ENCODE data around the gene IPO4. TPM values are rescaled to one million over a fixed set of nuclear protein-coding genes. Genes with fewer than 3 reads are reported as not detected.

The IPO4 gene
- total and polyA plus RNA-seq, 9 of the 15 experiments (the other 6 are each of a cell fraction or from before 2014, with no cell fraction given), result 7.3 to 122 (median 31.8) TPM

GRCh38 chr14:24145690-24146452 is 42.7 kb downstream of the IPO4 start:
- Histone ChIP-seq H3K9me3 (replicated peaks; ENCODE audit: control insufficient read depth, insufficient read depth, low read depth, low read length) (no peaks in the 10 kb centered on the region), H3K79me2 (ENCODE audit: control insufficient read depth, insufficient read depth, low read length) (peaks cover 44% of the 10 kb centered on the region), H3K4me1 (replicated peaks in 1 of 2; ENCODE audit: control insufficient read depth in 2 of 2, insufficient read depth in 2 of 2, low read length in 2 of 2) (peaks cover 33 to 51% of the 10 kb centered on the region in 2 experiments; a peak in 4 of 5 replicates), H3K27me3 (ENCODE audit: control insufficient read depth in 2 of 2, insufficient read depth in 2 of 2, low read length in 2 of 2) (no peaks in the 10 kb centered on the region), H2AFZ (ENCODE audit: low read depth, low read length) (peak overlapping the region; percentile 63), H3K4me2 (ENCODE audit: insufficient read depth, low read length) (peak overlapping the region; percentile 98), H4K20me1 (replicated peaks; ENCODE audit: control insufficient read depth, insufficient read depth, low read length) (no peaks in the 10 kb centered on the region), H3K9me1 (ENCODE audit: control insufficient read depth, insufficient read depth, low read length) (peaks cover 5% of the 10 kb centered on the region), H3K4me3 (peak overlapping the region; percentile 98), H3K27ac (ENCODE audit: extremely low read depth, low read depth, low read length) (peak overlapping the region; percentile 70), H3K36me3 (ENCODE audit: control insufficient read depth, insufficient read depth, low read length) (peaks cover 48% of the 10 kb centered on the region; the same call in 2 of the 3 replicates), H3K9ac (ENCODE audit: insufficient read depth in 1 of 2, low read depth in 2 of 2, low read length in 2 of 2) (peak overlapping the region; percentile 81 to 97)
- WGBS (ENCODE audit: insufficient coverage, low coverage, missing lambda C conversion rate), result 2% methylated on average over 9 of the region's 9 CpGs
- in situ Hi-C loops (cut with MboI), result no loop called here
- CTCF ChIA-PET (ENCODE audit: low intra/inter-chr PET ratio), result no interaction called here
- POLR2A ChIA-PET, result interaction anchor here (0.7 to 1.8 kb wide), 9 partner anchors 8 to 377 kb away, joined by 3 to 6 read pairs (median 3); partner anchors contain the start of genes DCAF11, NRL and TINF2
- BruUV-seq (replicated peaks), result TSS peak; percentile 62
- FAIRE-seq (peak; percentile 66), ATAC-seq (no peak), DNase-seq (ENCODE audit: extremely low read depth in 1 of 4, low spot score in 3 of 4) (no peak)
- TF ChIP-seq ZNF263 (CRISPR knock-in tag; IDR thresholded peaks at IDR 0.05; ENCODE audit: borderline replicate concordance) (no peak), PYGO2 (tag; IDR thresholded peaks at IDR 0.05) (no peak), SRSF7 (optimal IDR thresholded peaks at IDR 0.05; ENCODE audit: low read depth, low read length) (no peak), RFX1 (IDR thresholded peaks at IDR 0.05) (no peak), RBM34 (IDR thresholded peaks at IDR 0.05; ENCODE audit: borderline replicate concordance, insufficient read depth, low read length) (no peak), DLX4 (CRISPR knock-in tag; IDR thresholded peaks at IDR 0.05) (no peak), ZNF584 (CRISPR knock-in tag; IDR thresholded peaks at IDR 0.05; ENCODE audit: low read depth) (no peak), EZH2 (IDR thresholded peaks at IDR 0.05; ENCODE audit: borderline replicate concordance, low read depth, low read length) (no peak), HBP1 (CRISPR knock-in tag; IDR thresholded peaks at IDR 0.05) (no peak), TARDBP (IDR thresholded peaks at IDR 0.05) (no peak), BDP1 (IDR thresholded peaks at IDR 0.05; ENCODE audit: insufficient read depth, insufficient read length) (no peak), GATA2 (CRISPR knock-in tag; IDR thresholded peaks at IDR 0.05) (no peak), SRSF9 (IDR thresholded peaks at IDR 0.05; ENCODE audit: borderline replicate concordance, low read depth, low read length) (no peak)
- intact Hi-C loops (cut with micrococcal nuclease), result loop anchor here (2.0 to 10.0 kb wide), 2 partner anchors 31 to 51 kb away; partner anchors contain the start of genes DCAF11, NRL and PCK2
